Endothelial cell of umbilical vein (primary cell): ENCODE results near the gene KCNQ1OT1.

ENCODE experiments used
- EZH2 ChIP-seq: IDR thresholded peaks from 2 replicates; pipeline ENCODE4 v1.6.1; 2012; ENCODE audit warnings: borderline replicate concordance, low read depth, mild to moderate bottlenecking, moderate library complexity, low read length, inconsistent platforms; ENCODE audit not compliant: severe bottlenecking
- FOS ChIP-seq: IDR thresholded peaks from 2 replicates; pipeline ENCODE4 v1.6.1; 2011; ENCODE audit warnings: mild to moderate bottlenecking, low read length, moderate library complexity, borderline replicate concordance; ENCODE audit not compliant: insufficient read depth
- GATA2 ChIP-seq: IDR thresholded peaks from 2 replicates; pipeline ENCODE4 v1.7.0; 2011; ENCODE audit warnings: low read depth, mild to moderate bottlenecking, moderate library complexity, mixed read lengths, low read length; ENCODE audit not compliant: insufficient read length, insufficient read depth
- JUN ChIP-seq: IDR thresholded peaks from 2 replicates; pipeline ENCODE4 v1.6.1; 2011; ENCODE audit warnings: borderline replicate concordance, low read depth; ENCODE audit not compliant: insufficient read length, insufficient read depth
- MYC ChIP-seq: IDR thresholded peaks from one replicate; pipeline ENCODE4 v1.6.1; 2011; ENCODE audit warnings: mild to moderate bottlenecking, low read depth, low read length
- POLR2A ChIP-seq: IDR thresholded peaks from 2 replicates; pipeline ENCODE4 v1.6.1; 2012; ENCODE audit warnings: low read depth, mild to moderate bottlenecking, control low read depth, low read length
- POLR2AphosphoS5 ChIP-seq: IDR thresholded peaks from 2 replicates; pipeline ENCODE4 v1.6.1; 2012; ENCODE audit warnings: low read depth, mild to moderate bottlenecking, control low read depth, low read length, moderate library complexity; ENCODE audit not compliant: insufficient read depth
- TF ChIP-seq, protein P1 (sequence below), 2 donors: IDR thresholded peaks; 1 replicate in 1 of 2; 2 replicates in 1 of 2; pipeline ENCODE4 v1.5.1; 2011; ENCODE audit warnings: low read length in 2 of 2, mild to moderate bottlenecking in 2 of 2, moderate library complexity in 2 of 2, control low read depth in 1 of 2, inconsistent platforms in 1 of 2, low read depth in 1 of 2; ENCODE audit not compliant: insufficient read depth in 1 of 2; ENCODE audit errors: extremely low read depth in 1 of 2
- TF ChIP-seq, protein P2 (sequence below): IDR thresholded peaks from 2 replicates; pipeline ENCODE4 v1.6.1; 2011; ENCODE audit not compliant: insufficient read depth, insufficient read length

DNA sequence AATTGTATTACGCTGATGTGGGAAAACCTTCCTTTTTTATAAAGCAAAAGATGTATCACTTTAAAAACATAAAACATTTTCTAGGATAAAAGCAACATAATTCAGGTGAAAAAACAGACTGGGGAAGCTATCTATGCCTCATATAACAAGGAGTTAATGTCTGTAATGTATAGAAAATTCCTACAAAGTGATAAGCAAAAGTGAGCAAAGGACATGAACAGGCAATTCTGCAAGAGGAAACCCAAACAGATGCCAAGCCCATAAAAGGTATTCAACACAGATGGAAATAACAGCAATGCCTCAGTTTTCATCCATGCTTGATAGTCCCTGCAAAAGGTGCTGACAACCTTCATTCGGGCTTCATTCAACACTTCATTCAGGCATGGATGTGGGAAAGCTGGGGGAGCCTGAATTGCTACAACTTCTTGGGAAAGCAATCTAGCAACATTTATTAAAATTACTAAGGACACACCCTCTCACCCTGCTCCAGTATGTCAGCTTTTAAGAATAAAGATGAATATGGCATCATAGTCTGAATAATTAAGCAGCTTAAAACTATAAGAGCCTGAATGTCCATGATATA is 39.3 kb downstream of the KCNQ1OT1 start:
- TF ChIP-seq, protein P1, sequence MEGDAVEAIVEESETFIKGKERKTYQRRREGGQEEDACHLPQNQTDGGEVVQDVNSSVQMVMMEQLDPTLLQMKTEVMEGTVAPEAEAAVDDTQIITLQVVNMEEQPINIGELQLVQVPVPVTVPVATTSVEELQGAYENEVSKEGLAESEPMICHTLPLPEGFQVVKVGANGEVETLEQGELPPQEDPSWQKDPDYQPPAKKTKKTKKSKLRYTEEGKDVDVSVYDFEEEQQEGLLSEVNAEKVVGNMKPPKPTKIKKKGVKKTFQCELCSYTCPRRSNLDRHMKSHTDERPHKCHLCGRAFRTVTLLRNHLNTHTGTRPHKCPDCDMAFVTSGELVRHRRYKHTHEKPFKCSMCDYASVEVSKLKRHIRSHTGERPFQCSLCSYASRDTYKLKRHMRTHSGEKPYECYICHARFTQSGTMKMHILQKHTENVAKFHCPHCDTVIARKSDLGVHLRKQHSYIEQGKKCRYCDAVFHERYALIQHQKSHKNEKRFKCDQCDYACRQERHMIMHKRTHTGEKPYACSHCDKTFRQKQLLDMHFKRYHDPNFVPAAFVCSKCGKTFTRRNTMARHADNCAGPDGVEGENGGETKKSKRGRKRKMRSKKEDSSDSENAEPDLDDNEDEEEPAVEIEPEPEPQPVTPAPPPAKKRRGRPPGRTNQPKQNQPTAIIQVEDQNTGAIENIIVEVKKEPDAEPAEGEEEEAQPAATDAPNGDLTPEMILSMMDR (IDR thresholded peaks at IDR 0.05; ENCODE audit: extremely low read depth in 1 of 2, insufficient read depth in 1 of 2, low read depth in 1 of 2, low read length in 2 of 2), result no peak
- no peak for TF ChIP-seq POLR2A
- TF ChIP-seq, protein P2, sequence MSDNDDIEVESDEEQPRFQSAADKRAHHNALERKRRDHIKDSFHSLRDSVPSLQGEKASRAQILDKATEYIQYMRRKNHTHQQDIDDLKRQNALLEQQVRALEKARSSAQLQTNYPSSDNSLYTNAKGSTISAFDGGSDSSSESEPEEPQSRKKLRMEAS, result no peak
- TF ChIP-seq JUN, result no peak
- TF ChIP-seq POLR2AphosphoS5, result no peak
- no peak for TF ChIP-seq EZH2
- TF ChIP-seq MYC, result no peak
- TF ChIP-seq GATA2, result no peak
- TF ChIP-seq FOS, result no peak
